Breast epithelium (tissue), 4 donors: ENCODE measurements around the gene COL18A1. TPM values are rescaled to one million over a fixed set of nuclear protein-coding genes. Genes with fewer than 3 reads are reported as not detected.
A peak's percentile ranks its signal among the peaks of the same experiment; 100 is the strongest.

ENCODE experiments used
- DNase-seq, 2 donors: peaks; one replicate each; pipeline ENCODE4 v3.0.0-alpha.2; 2019; ENCODE audit warnings: low spot score in 2 of 2
- H3K27ac ChIP-seq, 2 donors: fragments of 200-600 bp; sonication (generic) in 1 of 2; one replicate each; pipeline ENCODE4 v1.5.1; 2016 to 2019; ENCODE audit warnings: mild to moderate bottlenecking in 1 of 2
- H3K27me3 ChIP-seq, 2 donors: fragments of 200-600 bp; sonication (generic) in 1 of 2; one replicate each; pipeline versions ENCODE4 v1.5.1 to v1.6.0; 2017 to 2019; ENCODE audit warnings: control low read depth in 1 of 2, mild to moderate bottlenecking in 1 of 2
- H3K36me3 ChIP-seq: fragments of 200-600 bp; one replicate; pipeline ENCODE4 v1.5.1; 2019
- H3K4me1 ChIP-seq, 2 donors: fragments of 200-600 bp; sonication (generic); one replicate each; pipeline ENCODE4 v1.5.1; 2016 to 2019; ENCODE audit warnings: control low read depth in 1 of 2
- H3K4me3 ChIP-seq, 3 donors: fragments of 200-600 bp; sonication (generic); 1 replicate in 2 of 3; 2 replicates in 1 of 3; pipeline ENCODE4 v1.5.1; 2016 to 2019; ENCODE audit warnings: mild to moderate bottlenecking in 3 of 3, moderate library complexity in 2 of 3
- H3K9me3 ChIP-seq, 2 donors: fragments of 200-600 bp; sonication (generic) in 1 of 2; one replicate each; pipeline ENCODE4 v1.5.1; 2016 to 2019; ENCODE audit warnings: control low read depth in 1 of 2
- CTCF ChIP-seq, 3 donors: fragments of 450-650 bp; IDR thresholded peaks; one replicate each; pipeline ENCODE4 v1.5.1; 2016 to 2017; ENCODE audit warnings: antibody characterized with exemption in 3 of 3, mild to moderate bottlenecking in 3 of 3, moderate library complexity in 3 of 3
- POLR2A ChIP-seq: fragments of 450-650 bp; IDR thresholded peaks from one replicate; pipeline ENCODE4 v1.6.1; 2016; ENCODE audit warnings: antibody characterized with exemption, mild to moderate bottlenecking, moderate library complexity
- POLR2AphosphoS5 ChIP-seq, 3 donors: sonication (generic); formaldehyde crosslinking; IDR thresholded peaks; one replicate each; pipeline ENCODE4 v1.6.1; 2017; ENCODE audit warnings: antibody characterized with exemption in 3 of 3
- intact Hi-C: fragments of 100-400 bp; cut with DNase I; formaldehyde crosslinking; loops from one replicate; pipeline ENCODE4 v1.15.1; 2023; ENCODE audit warnings: low total_unique reads
- total RNA-seq, 3 donors: library from RNA; depleted of rRNA; stranded (reverse); fragments of >200 nt; gene quantifications; one replicate each; pipeline ENCODE4 v1.1.0, GENCODE V29; 2016

The COL18A1 gene
- total RNA-seq, 3 donors from 2014 or later = 48.3 to 62.9 (median 55.8) TPM

GRCh38 chr21:45546636-45547544 lies 141.9 kb downstream of the COL18A1 start:
- H3K36me3 ChIP-seq = no peaks in the 10 kb centered on the region
- H3K4me1 ChIP-seq = peaks cover 0 to 6% of the 10 kb centered on the region in 2 donors
- no peak overlapping the region for H3K27ac ChIP-seq
- DNase-seq = peak in 1 of 2 donors; percentile 24
- H3K4me3 ChIP-seq = no peak overlapping the region
- intact Hi-C loops = loop anchor here (10.0 kb wide), 1 partner anchor 682 kb away; no protein-coding TSS in a partner anchor
- no peaks in the 10 kb centered on the region for H3K9me3 ChIP-seq
- H3K27me3 ChIP-seq = peaks cover 0 to 3% of the 10 kb centered on the region in 2 donors
- TF ChIP-seq POLR2AphosphoS5 (IDR thresholded peaks at IDR 0.05) = no peak
- TF ChIP-seq POLR2A = no peak
- no peak for TF ChIP-seq CTCF (IDR thresholded peaks at IDR 0.05)

- Histone ChIP-seq H3K4me1 (peaks cover 0 to 5% of the 10 kb centered on the region in 2 donors), H3K4me3 (no peak overlapping the region), H3K9me3 (no peaks in the 10 kb centered on the region), H3K36me3 (no peaks in the 10 kb centered on the region), H3K27me3 (peaks cover 0 to 3% of the 10 kb centered on the region in 2 donors), H3K27ac (no peak overlapping the region)
- no peak for TF ChIP-seq POLR2AphosphoS5 (IDR thresholded peaks at IDR 0.05)
- no peak for TF ChIP-seq POLR2A
- no peak for TF ChIP-seq CTCF (IDR thresholded peaks at IDR 0.05)
- no peak for DNase-seq
- intact Hi-C loops = loop anchor here (10.0 kb wide), 1 partner anchor 683 kb away; no protein-coding TSS in a partner anchor
Observed at GRCh38 chr21:45547545-45547900, 142.6 kb downstream of the COL18A1 start.

GRCh38 chr21:45548711-45549491 lies 143.9 kb downstream of the COL18A1 start:
- DNase-seq = no peak
- TF ChIP-seq POLR2A (no peak), CTCF (IDR thresholded peaks at IDR 0.05) (no peak), POLR2AphosphoS5 (IDR thresholded peaks at IDR 0.05) (no peak)
- H3K27ac ChIP-seq = no peak overlapping the region
- intact Hi-C loops = loop anchor here (10.0 kb wide), 1 partner anchor 684 kb away; no protein-coding TSS in a partner anchor
- no peaks in the 10 kb centered on the region for H3K9me3 ChIP-seq
- H3K36me3 ChIP-seq = no peaks in the 10 kb centered on the region
- no peak overlapping the region for H3K4me3 ChIP-seq
- H3K4me1 ChIP-seq = no peaks in the 10 kb centered on the region
- H3K27me3 ChIP-seq = peaks cover 0 to 3% of the 10 kb centered on the region in 2 donors

- intact Hi-C loops = loop anchor here (10.0 kb wide), 1 partner anchor 685 kb away; no protein-coding TSS in a partner anchor
- Histone ChIP-seq H3K9me3 (no peaks in the 10 kb centered on the region), H3K36me3 (no peaks in the 10 kb centered on the region), H3K27ac (no peak overlapping the region), H3K27me3 (peaks cover 0 to 3% of the 10 kb centered on the region in 2 donors), H3K4me3 (no peak overlapping the region), H3K4me1 (no peaks in the 10 kb centered on the region)
- no peak for DNase-seq
- no peak for TF ChIP-seq CTCF (IDR thresholded peaks at IDR 0.05)
- no peak for TF ChIP-seq POLR2AphosphoS5 (IDR thresholded peaks at IDR 0.05)
- no peak for TF ChIP-seq POLR2A
Observed at GRCh38 chr21:45549626-45550463, 144.9 kb downstream of the COL18A1 start.
